Calu3 (cell line): ENCODE data around the gene MYO1E. TPM values are rescaled to one million over a fixed set of nuclear protein-coding genes. Genes with fewer than 3 reads are reported as not detected.
A peak's percentile ranks its signal among the peaks of the same experiment; 100 is the strongest.
"Not testable (repeated sequence)": the region's sequence is repeated elsewhere in the genome, so short reads cannot be mapped to it uniquely, and the experiment has no call there.

Experiments
- BruUV-seq: library from RNA; stranded (reverse); fragments of 400-500 nt; replicated peaks from 2 replicates; lab custom pipeline; 2021; lab: Mats Ljungman, UMichigan
- CTCF ChIA-PET: fragments of 300-600 bp; sonication (Branson Sonifier 250); formaldehyde crosslinking; loops from one replicate; lab custom pipeline; 2022; ENCODE audit warnings: antibody characterized with exemption; lab: Charles Lee
- DNase-seq: peaks from one replicate; pipeline ENCODE4 v3.0.0; 2022
- H3K27ac Mint-ChIP-seq: one replicate; pipeline ENCODE4 v1.8.0; 2022; ENCODE audit warnings: mixed read lengths; ENCODE audit not compliant: unreplicated experiment
- H3K27me3 Mint-ChIP-seq: one replicate; pipeline ENCODE4 v1.8.0; 2022; ENCODE audit warnings: mixed read lengths; ENCODE audit not compliant: unreplicated experiment
- H3K36me3 Mint-ChIP-seq: one replicate; pipeline ENCODE4 v1.8.0; 2022; ENCODE audit warnings: mild to moderate bottlenecking, moderate library complexity, mixed read lengths; ENCODE audit not compliant: insufficient read depth, unreplicated experiment
- H3K4me1 Mint-ChIP-seq: one replicate; pipeline ENCODE4 v1.8.0; 2022; ENCODE audit warnings: mild to moderate bottlenecking, low read depth, mixed read lengths; ENCODE audit not compliant: unreplicated experiment
- H3K4me3 Mint-ChIP-seq: one replicate; pipeline ENCODE4 v1.8.0; 2022; ENCODE audit warnings: mild to moderate bottlenecking, low read depth, moderate library complexity, mixed read lengths; ENCODE audit not compliant: unreplicated experiment
- H3K9me3 Mint-ChIP-seq: one replicate; pipeline ENCODE4 v1.8.0; 2022; ENCODE audit warnings: low read depth, mixed read lengths; ENCODE audit not compliant: unreplicated experiment
- intact Hi-C: fragments of 100-400 bp; cut with micrococcal nuclease; formaldehyde crosslinking; loops from one replicate; pipeline ENCODE4 v1.10.0; 2022; ENCODE audit not compliant: unreplicated experiment
- total RNA-seq: library from RNA; stranded (reverse); gene quantifications from 2 replicates; pipeline ENCODE4 v1.2.3, GENCODE V29; 2022
- TF ChIP-seq, protein P1 (sequence below): fragments of 200-600 bp; IDR thresholded peaks from one replicate; pipeline ENCODE4 v1.8.0; 2022; ENCODE audit warnings: antibody characterized with exemption; ENCODE audit not compliant: unreplicated experiment

Gene MYO1E
- total RNA-seq, 1 experiment from 2014 or later, result 617 TPM

GRCh38 chr15:59339252-59339672, 33.4 kb downstream of the MYO1E start:
- H3K27ac Mint-ChIP-seq, result no peak overlapping the region
- CTCF ChIA-PET, result no interaction called here

DNA sequence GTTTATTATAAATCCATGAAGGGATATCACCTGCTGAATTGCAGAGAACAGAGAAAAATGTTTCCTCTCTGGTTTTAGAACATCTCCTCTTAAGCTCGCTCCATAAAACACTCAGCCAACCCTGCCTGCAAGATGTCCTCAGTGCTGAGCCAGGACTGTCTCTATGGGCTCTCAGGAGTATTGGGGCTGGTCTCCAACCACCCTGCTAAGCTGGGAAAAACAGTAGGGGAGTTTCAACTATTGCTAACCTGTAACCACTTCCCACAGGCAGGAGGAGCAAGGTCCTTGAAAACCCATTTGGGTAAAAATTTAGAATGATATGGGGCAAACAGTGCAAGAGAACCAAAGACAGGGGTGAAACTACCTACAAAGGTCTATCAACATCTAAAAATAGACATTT, 34.3 kb downstream of the MYO1E start:
- TF ChIP-seq, protein P1, sequence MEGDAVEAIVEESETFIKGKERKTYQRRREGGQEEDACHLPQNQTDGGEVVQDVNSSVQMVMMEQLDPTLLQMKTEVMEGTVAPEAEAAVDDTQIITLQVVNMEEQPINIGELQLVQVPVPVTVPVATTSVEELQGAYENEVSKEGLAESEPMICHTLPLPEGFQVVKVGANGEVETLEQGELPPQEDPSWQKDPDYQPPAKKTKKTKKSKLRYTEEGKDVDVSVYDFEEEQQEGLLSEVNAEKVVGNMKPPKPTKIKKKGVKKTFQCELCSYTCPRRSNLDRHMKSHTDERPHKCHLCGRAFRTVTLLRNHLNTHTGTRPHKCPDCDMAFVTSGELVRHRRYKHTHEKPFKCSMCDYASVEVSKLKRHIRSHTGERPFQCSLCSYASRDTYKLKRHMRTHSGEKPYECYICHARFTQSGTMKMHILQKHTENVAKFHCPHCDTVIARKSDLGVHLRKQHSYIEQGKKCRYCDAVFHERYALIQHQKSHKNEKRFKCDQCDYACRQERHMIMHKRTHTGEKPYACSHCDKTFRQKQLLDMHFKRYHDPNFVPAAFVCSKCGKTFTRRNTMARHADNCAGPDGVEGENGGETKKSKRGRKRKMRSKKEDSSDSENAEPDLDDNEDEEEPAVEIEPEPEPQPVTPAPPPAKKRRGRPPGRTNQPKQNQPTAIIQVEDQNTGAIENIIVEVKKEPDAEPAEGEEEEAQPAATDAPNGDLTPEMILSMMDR, result no peak
- no peak overlapping the region for H3K4me3 Mint-ChIP-seq
- intact Hi-C loops, result no loop called here
- no peaks in the 10 kb centered on the region for H3K9me3 Mint-ChIP-seq
- H3K4me1 Mint-ChIP-seq, result peaks cover 54% of the 10 kb centered on the region
- H3K36me3 Mint-ChIP-seq, result peaks cover 61% of the 10 kb centered on the region
- DNase-seq, result no peak
- CTCF ChIA-PET, result interaction anchor here (0.7 kb wide), 1 partner anchor 134 kb away, joined by 9 read pairs; no protein-coding TSS in a partner anchor
- H3K27ac Mint-ChIP-seq, result peak overlapping the region; percentile 48
- no peaks in the 10 kb centered on the region for H3K27me3 Mint-ChIP-seq
- BruUV-seq, result no TSS peak

More at GRCh38 chr15:59339252-59339672, 33.4 kb downstream of the MYO1E start:
- Mint-ChIP-seq H3K4me3 (no peak overlapping the region), H3K9me3 (no peaks in the 10 kb centered on the region), H3K4me1 (peaks cover 54% of the 10 kb centered on the region), H3K36me3 (peaks cover 62% of the 10 kb centered on the region), H3K27me3 (no peaks in the 10 kb centered on the region)
- DNase-seq, result no peak
- BruUV-seq, result no TSS peak
- TF ChIP-seq, protein P1, result no peak
- intact Hi-C loops, result no loop called here

GRCh38 chr15:59336725-59337124, 35.9 kb downstream of the MYO1E start:
- BruUV-seq, H3K27me3 Mint-ChIP-seq, DNase-seq, H3K9me3 Mint-ChIP-seq, H3K4me3 Mint-ChIP-seq, H3K27ac Mint-ChIP-seq, intact Hi-C loops, CTCF ChIA-PET: not testable (repeated sequence)
- Mint-ChIP-seq H3K4me1 (peaks cover 56% of the 10 kb centered on the region), H3K36me3 (peaks cover 56% of the 10 kb centered on the region)

DNA sequence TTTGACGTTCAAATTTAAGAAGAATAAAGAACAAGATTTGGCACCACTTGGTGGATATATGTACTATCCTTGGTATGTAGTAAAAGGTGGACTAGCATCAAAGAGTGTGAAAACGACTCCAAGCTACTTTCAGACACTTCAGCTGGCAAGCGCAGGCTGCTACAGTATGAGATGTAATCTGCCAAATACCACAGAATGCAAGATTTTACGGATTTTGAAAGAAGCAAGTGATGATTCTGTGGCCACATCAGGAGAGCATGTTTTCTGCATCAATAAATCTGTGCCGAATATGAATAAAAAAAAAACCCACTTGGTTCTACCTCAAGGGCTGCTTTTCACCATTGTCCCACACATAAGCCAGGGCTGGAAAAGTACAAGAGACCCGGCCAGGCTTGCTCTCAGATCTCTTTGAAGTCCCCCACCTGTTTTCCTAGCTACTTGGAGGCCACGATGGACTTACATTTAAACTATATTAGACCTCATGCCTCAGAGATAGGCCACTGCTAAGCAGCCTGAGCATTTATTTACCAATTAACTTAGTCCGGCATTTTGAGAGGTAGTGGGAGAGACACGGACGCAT, 37.4 kb downstream of the MYO1E start:
- CTCF ChIA-PET, result interaction anchor here (0.5 to 1.2 kb wide), 4 partner anchors 35 to 88 kb away, joined by 3 to 4 read pairs (median 3); no protein-coding TSS in a partner anchor
- TF ChIP-seq, protein P1, result no peak
- H3K36me3 Mint-ChIP-seq, result peaks cover 62% of the 10 kb centered on the region
- H3K4me3 Mint-ChIP-seq, result peak overlapping the region; percentile 8
- H3K4me1 Mint-ChIP-seq, result peaks cover 63% of the 10 kb centered on the region
- BruUV-seq, result no TSS peak
- intact Hi-C loops, result no loop called here
- H3K9me3 Mint-ChIP-seq, result no peaks in the 10 kb centered on the region
- no peaks in the 10 kb centered on the region for H3K27me3 Mint-ChIP-seq
- no peak for DNase-seq
- H3K27ac Mint-ChIP-seq, result peak overlapping the region; percentile 78

- Mint-ChIP-seq H3K27ac (peak overlapping the region; percentile 78), H3K4me1 (peaks cover 75% of the 10 kb centered on the region), H3K9me3 (no peaks in the 10 kb centered on the region), H3K4me3 (peak overlapping the region; percentile 37), H3K36me3 (peaks cover 57% of the 10 kb centered on the region), H3K27me3 (no peaks in the 10 kb centered on the region)
- no peak for DNase-seq
- CTCF ChIA-PET, result interaction anchor here (0.6 to 1.6 kb wide), 2 partner anchors 25 to 85 kb away, joined by 4 to 6 read pairs; no protein-coding TSS in a partner anchor
- TF ChIP-seq, protein P1, result no peak
- BruUV-seq, result no TSS peak
- intact Hi-C loops, result loop anchor here (5.0 kb wide), 2 partner anchors 33 to 37 kb away; no protein-coding TSS in a partner anchor
Measured at GRCh38 chr15:59334076-59334415, 38.6 kb downstream of the MYO1E start.
